GM23338 (cell line): ENCODE measurements around the gene TMEM221. TPM values are rescaled to one million over a fixed set of nuclear protein-coding genes. Genes with fewer than 3 reads are reported as not detected.
"Not testable (repeated sequence)": the region's sequence is repeated elsewhere in the genome, so short reads cannot be mapped to it uniquely, and the experiment has no call there.

Experiments used
- ATAC-seq: fragments of 200-7000 bp; cut with Tn5 transposase; 3 replicates; pipeline ENCODE4 v1.9.1; 2020
- DNase-seq: peaks from one replicate; pipeline ENCODE4 v3.0.0-alpha.2; 2015; ENCODE audit warnings: low spot score
- H2AFZ ChIP-seq: fragments of 200-600 bp; sonication (generic); 2 replicates; pipeline ENCODE4 v1.8.0; 2016; ENCODE audit warnings: antibody characterized with exemption, mild to moderate bottlenecking, moderate library complexity
- H3F3A ChIP-seq: fragments of 200-600 bp; sonication (generic); replicated peaks from 2 replicates; pipeline ENCODE4 v1.8.0; 2017; ENCODE audit warnings: antibody characterized with exemption, mixed run types, low read depth
- H3K27ac ChIP-seq: fragments of 200-600 bp; sonication (generic); 2 replicates; pipeline ENCODE4 v1.6.1; 2016; ENCODE audit warnings: low read depth
- H3K27me3 ChIP-seq: fragments of 200-600 bp; sonication (generic); 2 replicates; pipeline ENCODE4 v1.8.0; 2016; ENCODE audit warnings: mild to moderate bottlenecking, mixed run types, moderate library complexity; ENCODE audit not compliant: insufficient read depth
- H3K36me3 ChIP-seq: fragments of 200-600 bp; sonication (generic); 2 replicates; pipeline ENCODE4 v1.8.0; 2016; ENCODE audit warnings: mild to moderate bottlenecking; ENCODE audit not compliant: insufficient read depth
- H3K4me1 ChIP-seq: fragments of 200-600 bp; sonication (generic); 2 replicates; pipeline ENCODE4 v1.8.0; 2016; ENCODE audit warnings: mild to moderate bottlenecking, moderate library complexity; ENCODE audit not compliant: insufficient read depth
- H3K4me2 ChIP-seq: fragments of 200-600 bp; sonication (generic); 2 replicates; pipeline ENCODE4 v1.7.1; 2017; ENCODE audit warnings: mixed run types
- H3K4me3 ChIP-seq: fragments of 200-600 bp; sonication (generic); 2 replicates; pipeline ENCODE4 v1.6.1; 2016; ENCODE audit warnings: mixed run types
- H3K79me2 ChIP-seq: fragments of 200-600 bp; sonication (generic); replicated peaks from 2 replicates; pipeline ENCODE4 v1.8.0; 2017; ENCODE audit warnings: mild to moderate bottlenecking; ENCODE audit not compliant: insufficient read depth
- H3K9me2 ChIP-seq: fragments of 200-600 bp; sonication (generic); 2 replicates; pipeline ENCODE4 v1.8.0; 2017; ENCODE audit not compliant: insufficient read depth
- H4K20me1 ChIP-seq: fragments of 200-600 bp; sonication (generic); replicated peaks from 2 replicates; pipeline ENCODE4 v1.8.0; 2017; ENCODE audit warnings: mild to moderate bottlenecking; ENCODE audit not compliant: insufficient read depth
- H3K27ac Mint-ChIP-seq: 2 replicates; pipeline ENCODE4 v1.8.0; 2020; ENCODE audit warnings: inconsistent platforms, mild to moderate bottlenecking, moderate library complexity, mixed read lengths
- H3K27me3 Mint-ChIP-seq: 3 replicates; pipeline ENCODE4 v1.8.0; 2022; ENCODE audit warnings: low read depth, mild to moderate bottlenecking, moderate library complexity, mixed read lengths, inconsistent platforms; ENCODE audit not compliant: insufficient read depth, poor library complexity
- H3K36me3 Mint-ChIP-seq: 3 replicates; pipeline ENCODE4 v1.8.0; 2021; ENCODE audit warnings: low read depth, mild to moderate bottlenecking, inconsistent platforms, moderate library complexity, mixed read lengths
- H3K4me1 Mint-ChIP-seq: 3 replicates; pipeline ENCODE4 v1.8.0; 2020; ENCODE audit warnings: mild to moderate bottlenecking, inconsistent platforms, mixed read lengths
- H3K4me3 Mint-ChIP-seq: 3 replicates; pipeline ENCODE4 v1.8.0; 2021; ENCODE audit warnings: moderate library complexity, mild to moderate bottlenecking, inconsistent platforms, mixed read lengths
- H3K9me3 Mint-ChIP-seq: 3 replicates; pipeline ENCODE4 v1.8.0; 2020; ENCODE audit warnings: moderate library complexity, mild to moderate bottlenecking, inconsistent platforms, mixed read lengths
- CREB1 ChIP-seq: fragments of 250-450 bp; sonication (Bioruptor Pico); IDR thresholded peaks from 2 replicates; pipeline ENCODE4 v1.5.0; 2020; ENCODE audit warnings: low read depth, mild to moderate bottlenecking, moderate library complexity
- EZH2 ChIP-seq: fragments of 200-600 bp; sonication (generic); IDR thresholded peaks from one replicate; pipeline ENCODE4 v1.8.0; 2017; ENCODE audit warnings: antibody characterized with exemption, mild to moderate bottlenecking, low read depth; ENCODE audit not compliant: unreplicated experiment
- EZH2phosphoT487 ChIP-seq: fragments of 200-600 bp; sonication (generic); IDR thresholded peaks from one replicate; pipeline ENCODE4 v1.8.1; 2018; ENCODE audit warnings: antibody characterized with exemption; ENCODE audit not compliant: unreplicated experiment
- JUNB ChIP-seq: IDR thresholded peaks from one replicate; pipeline ENCODE4 v1.6.1; 2016; ENCODE audit warnings: antibody characterized with exemption; ENCODE audit not compliant: unreplicated experiment
- NANOG ChIP-seq: IDR thresholded peaks from 2 replicates; pipeline ENCODE4 v1.6.1; 2016; ENCODE audit warnings: antibody characterized with exemption, borderline replicate concordance
- POLR2AphosphoS5 ChIP-seq: IDR thresholded peaks from 2 replicates; pipeline ENCODE4 v1.6.1; 2016; ENCODE audit warnings: antibody characterized with exemption, low read depth
- STAT1 ChIP-seq: IDR thresholded peaks from one replicate; pipeline ENCODE4 v1.6.1; 2016; ENCODE audit warnings: antibody characterized with exemption; ENCODE audit not compliant: unreplicated experiment
- ZNF114 ChIP-seq: fragments of 250-450 bp; sonication (Bioruptor Pico); IDR thresholded peaks from 2 replicates; pipeline ENCODE4 v1.5.0; 2020; ENCODE audit warnings: mild to moderate bottlenecking, moderate library complexity
- ZNF331 ChIP-seq: fragments of 250-450 bp; sonication (Bioruptor Pico); IDR thresholded peaks from 2 replicates; pipeline ENCODE4 v1.5.0; 2020; ENCODE audit warnings: low read depth, mild to moderate bottlenecking, moderate library complexity
- polyA plus RNA-seq: library from polyadenylated mRNA; unstranded; fragments of >200 nt; fragmentation: Nextera tagmentation; extraction: Ambion mirVana; gene quantifications from 2 replicates; pipeline ENCODE4 v1.2.1, GENCODE V29; 2016
- total RNA-seq: library from RNA; depleted of rRNA; stranded (reverse); fragments of >200 nt; shearing (Covaris generic); gene quantifications from 2 replicates; pipeline ENCODE4 v1.2.3, GENCODE V29; 2014
- TF ChIP-seq, protein P1 (sequence below): IDR thresholded peaks from 2 replicates; pipeline ENCODE4 v1.6.1; 2016; ENCODE audit warnings: antibody characterized with exemption
- TF ChIP-seq, protein P2 (sequence below): IDR thresholded peaks from one replicate; pipeline ENCODE4 v1.6.1; 2018; ENCODE audit warnings: antibody characterized with exemption; ENCODE audit not compliant: unreplicated experiment
- TF ChIP-seq, protein P3 (sequence below), 2 experiments: fragments of 200-600 bp in 1 of 2; sonication (generic) in 1 of 2; conservative IDR thresholded peaks; 2 replicates each; pipeline versions ENCODE4 v1.5.1 to v1.6.1; 2016 to 2017; ENCODE audit warnings: antibody characterized with exemption in 2 of 2, low read depth in 2 of 2, mild to moderate bottlenecking in 2 of 2, moderate library complexity in 1 of 2

Gene TMEM221
- total and polyA plus RNA-seq, 2 experiments from 2014 or later: 0.40 to 0.90 TPM

GRCh38 chr19:17475541-17476115 is 27.2 kb upstream of the TMEM221 start (continued):
- TF ChIP-seq, protein P1, sequence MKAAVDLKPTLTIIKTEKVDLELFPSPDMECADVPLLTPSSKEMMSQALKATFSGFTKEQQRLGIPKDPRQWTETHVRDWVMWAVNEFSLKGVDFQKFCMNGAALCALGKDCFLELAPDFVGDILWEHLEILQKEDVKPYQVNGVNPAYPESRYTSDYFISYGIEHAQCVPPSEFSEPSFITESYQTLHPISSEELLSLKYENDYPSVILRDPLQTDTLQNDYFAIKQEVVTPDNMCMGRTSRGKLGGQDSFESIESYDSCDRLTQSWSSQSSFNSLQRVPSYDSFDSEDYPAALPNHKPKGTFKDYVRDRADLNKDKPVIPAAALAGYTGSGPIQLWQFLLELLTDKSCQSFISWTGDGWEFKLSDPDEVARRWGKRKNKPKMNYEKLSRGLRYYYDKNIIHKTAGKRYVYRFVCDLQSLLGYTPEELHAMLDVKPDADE: no peak
- no peak for TF ChIP-seq CREB1
- TF ChIP-seq JUNB: no peak
- no peak for TF ChIP-seq EZH2phosphoT487
- TF ChIP-seq ZNF331: no peak

- H3K4me2 ChIP-seq: not testable (repeated sequence)
Observed at GRCh38 chr19:17475011-17475540, 26.6 kb upstream of the TMEM221 start.

DNA sequence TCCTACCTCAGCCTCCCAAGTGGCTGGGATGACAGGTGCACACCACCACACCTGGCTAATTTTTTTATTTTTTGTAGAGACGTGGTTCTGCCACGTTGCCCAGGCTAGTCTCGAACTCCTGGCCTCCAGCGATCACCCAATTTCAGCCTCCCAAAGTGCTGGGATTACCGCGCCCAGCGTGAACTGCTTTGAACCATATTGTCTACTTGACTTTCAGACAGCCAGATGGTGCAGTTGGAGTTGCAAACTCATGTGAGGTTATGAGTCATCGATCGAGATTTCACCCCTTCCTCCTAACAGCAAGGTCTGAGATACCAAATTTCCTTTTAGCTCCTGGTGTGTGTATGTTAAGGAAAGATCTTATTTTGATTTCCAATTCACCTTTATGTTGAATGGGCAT is 24.6 kb upstream of the TMEM221 start:
- Histone ChIP-seq H3K27ac (no peak overlapping the region), H3K4me2 (no peak overlapping the region), H3K4me3 (no peak overlapping the region), H2AFZ (no peak overlapping the region), H3K79me2 (no peaks in the 10 kb centered on the region), H3K4me1 (peaks cover 12% of the 10 kb centered on the region), H3K9me2 (no peaks in the 10 kb centered on the region), H3F3A (0 out of 2 replicates have a peak, but pooled peaks cover 3% of the 10 kb centered on the region), H3K36me3 (no peaks in the 10 kb centered on the region), H3K27me3 (peaks cover 16% of the 10 kb centered on the region), H4K20me1 (no peaks in the 10 kb centered on the region)
- DNase-seq (no peak), ATAC-seq (no peak)
- H3K27ac Mint-ChIP-seq: no peak overlapping the region
- H3K9me3 Mint-ChIP-seq: no peaks in the 10 kb centered on the region
- H3K4me1 Mint-ChIP-seq: peaks cover 21% of the 10 kb centered on the region
- H3K27me3 Mint-ChIP-seq: peaks cover 25% of the 10 kb centered on the region
- H3K36me3 Mint-ChIP-seq: no peaks in the 10 kb centered on the region; the same call in 2 of the 3 replicates
- no peak overlapping the region for H3K4me3 Mint-ChIP-seq
- TF ChIP-seq ZNF331 (no peak), NANOG (no peak), EZH2phosphoT487 (no peak), ZNF114 (CRISPR knock-in tag) (no peak), EZH2 (no peak), STAT1 (no peak), JUNB (no peak), POLR2AphosphoS5 (no peak)
- TF ChIP-seq, protein P2, sequence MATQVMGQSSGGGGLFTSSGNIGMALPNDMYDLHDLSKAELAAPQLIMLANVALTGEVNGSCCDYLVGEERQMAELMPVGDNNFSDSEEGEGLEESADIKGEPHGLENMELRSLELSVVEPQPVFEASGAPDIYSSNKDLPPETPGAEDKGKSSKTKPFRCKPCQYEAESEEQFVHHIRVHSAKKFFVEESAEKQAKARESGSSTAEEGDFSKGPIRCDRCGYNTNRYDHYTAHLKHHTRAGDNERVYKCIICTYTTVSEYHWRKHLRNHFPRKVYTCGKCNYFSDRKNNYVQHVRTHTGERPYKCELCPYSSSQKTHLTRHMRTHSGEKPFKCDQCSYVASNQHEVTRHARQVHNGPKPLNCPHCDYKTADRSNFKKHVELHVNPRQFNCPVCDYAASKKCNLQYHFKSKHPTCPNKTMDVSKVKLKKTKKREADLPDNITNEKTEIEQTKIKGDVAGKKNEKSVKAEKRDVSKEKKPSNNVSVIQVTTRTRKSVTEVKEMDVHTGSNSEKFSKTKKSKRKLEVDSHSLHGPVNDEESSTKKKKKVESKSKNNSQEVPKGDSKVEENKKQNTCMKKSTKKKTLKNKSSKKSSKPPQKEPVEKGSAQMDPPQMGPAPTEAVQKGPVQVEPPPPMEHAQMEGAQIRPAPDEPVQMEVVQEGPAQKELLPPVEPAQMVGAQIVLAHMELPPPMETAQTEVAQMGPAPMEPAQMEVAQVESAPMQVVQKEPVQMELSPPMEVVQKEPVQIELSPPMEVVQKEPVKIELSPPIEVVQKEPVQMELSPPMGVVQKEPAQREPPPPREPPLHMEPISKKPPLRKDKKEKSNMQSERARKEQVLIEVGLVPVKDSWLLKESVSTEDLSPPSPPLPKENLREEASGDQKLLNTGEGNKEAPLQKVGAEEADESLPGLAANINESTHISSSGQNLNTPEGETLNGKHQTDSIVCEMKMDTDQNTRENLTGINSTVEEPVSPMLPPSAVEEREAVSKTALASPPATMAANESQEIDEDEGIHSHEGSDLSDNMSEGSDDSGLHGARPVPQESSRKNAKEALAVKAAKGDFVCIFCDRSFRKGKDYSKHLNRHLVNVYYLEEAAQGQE: no peak
- TF ChIP-seq, protein P1: no peak
- TF ChIP-seq, protein P3, sequence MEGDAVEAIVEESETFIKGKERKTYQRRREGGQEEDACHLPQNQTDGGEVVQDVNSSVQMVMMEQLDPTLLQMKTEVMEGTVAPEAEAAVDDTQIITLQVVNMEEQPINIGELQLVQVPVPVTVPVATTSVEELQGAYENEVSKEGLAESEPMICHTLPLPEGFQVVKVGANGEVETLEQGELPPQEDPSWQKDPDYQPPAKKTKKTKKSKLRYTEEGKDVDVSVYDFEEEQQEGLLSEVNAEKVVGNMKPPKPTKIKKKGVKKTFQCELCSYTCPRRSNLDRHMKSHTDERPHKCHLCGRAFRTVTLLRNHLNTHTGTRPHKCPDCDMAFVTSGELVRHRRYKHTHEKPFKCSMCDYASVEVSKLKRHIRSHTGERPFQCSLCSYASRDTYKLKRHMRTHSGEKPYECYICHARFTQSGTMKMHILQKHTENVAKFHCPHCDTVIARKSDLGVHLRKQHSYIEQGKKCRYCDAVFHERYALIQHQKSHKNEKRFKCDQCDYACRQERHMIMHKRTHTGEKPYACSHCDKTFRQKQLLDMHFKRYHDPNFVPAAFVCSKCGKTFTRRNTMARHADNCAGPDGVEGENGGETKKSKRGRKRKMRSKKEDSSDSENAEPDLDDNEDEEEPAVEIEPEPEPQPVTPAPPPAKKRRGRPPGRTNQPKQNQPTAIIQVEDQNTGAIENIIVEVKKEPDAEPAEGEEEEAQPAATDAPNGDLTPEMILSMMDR (conservative IDR thresholded peaks at IDR 0.05; ENCODE audit: low read depth in 2 of 2): no peak

More at GRCh38 chr19:17475011-17475540, 26.6 kb upstream of the TMEM221 start:
- Mint-ChIP-seq H3K4me1 (peaks cover 20% of the 10 kb centered on the region), H3K27me3 (peaks cover 29% of the 10 kb centered on the region)
- not testable (repeated sequence) for H3K4me3 ChIP-seq, H3K79me2 ChIP-seq, H3K27ac ChIP-seq, H3K4me1 ChIP-seq, H3K9me3 Mint-ChIP-seq, ATAC-seq, H3K36me3 Mint-ChIP-seq, H4K20me1 ChIP-seq, H3K4me3 Mint-ChIP-seq, H3K27me3 ChIP-seq, H2AFZ ChIP-seq, DNase-seq, H3K9me2 ChIP-seq, H3F3A ChIP-seq, H3K27ac Mint-ChIP-seq, H3K36me3 ChIP-seq
